Measurements from ENCODE around the gene RNF14. TPM values are rescaled to one million over a fixed set of nuclear protein-coding genes. Genes with fewer than 3 reads are reported as not detected.

Gene RNF14
- total RNA-seq, 1 experiment from 2014 or later, result 37.5 TPM

GRCh38 chr5:142025637-142026036, 56.7 kb downstream of the RNF14 start:
- Histone ChIP-seq H3K36me3 (ENCODE audit: control insufficient read depth in 1 of 2, insufficient read depth in 2 of 2, low read length in 2 of 2) (no peaks in the 10 kb centered on the region), H4K20me1 (ENCODE audit: insufficient read depth) (no peaks in the 10 kb centered on the region), H3K4me2 (ENCODE audit: low read length) (peak overlapping the region; percentile 66), H3K27me3 (ENCODE audit: insufficient read depth, low read length) (no peaks in the 10 kb centered on the region), H3K9me3 (ENCODE audit: control insufficient read depth in 1 of 2, insufficient read depth in 1 of 2, low read depth in 1 of 2, low read length in 2 of 2) (no peaks in the 10 kb centered on the region), H3K4me3 (replicated peaks in 1 of 2; ENCODE audit: low read depth in 1 of 2, low read length in 2 of 2) (peak overlapping the region; percentile 44 to 50), H3K9me2 (ENCODE audit: insufficient read depth) (no peaks in the 10 kb centered on the region), H2AFZ (ENCODE audit: low read depth, low read length, poor library complexity, severe bottlenecking) (peak overlapping the region; percentile 84), H3K4me1 (ENCODE audit: control insufficient read depth in 1 of 2, insufficient read depth in 2 of 2, low read length in 2 of 2) (peaks cover 10 to 15% of the 10 kb centered on the region in 2 experiments; a peak in 3 of 4 replicates), H3K27ac (ENCODE audit: low read depth, low read length) (no peak overlapping the region), H3K79me2 (ENCODE audit: insufficient read depth, low read length) (no peaks in the 10 kb centered on the region), H3K9ac (ENCODE audit: low read length) (peak overlapping the region; percentile 53; the same call in 1 of the 2 replicates)
- CTCF ChIA-PET, result interaction anchor here (1.0 to 2.9 kb wide), 2 partner anchors 10 to 13 kb away, joined by 6 to 10 read pairs; partner anchors contain the start of gene GNPDA1
- TF ChIP-seq ZFX (IDR thresholded peaks at IDR 0.05) (no peak), EGR1 (IDR thresholded peaks at IDR 0.05; ENCODE audit: low read depth) (no peak), ELF1 (IDR thresholded peaks at IDR 0.05; ENCODE audit: borderline replicate concordance, low read depth) (no peak), EZH2 (IDR thresholded peaks at IDR 0.05) (no peak), SP1 (IDR thresholded peaks at IDR 0.05; ENCODE audit: low read depth) (no peak), EZH2phosphoT487 (IDR thresholded peaks at IDR 0.05; ENCODE audit: borderline replicate concordance) (no peak), POLR2AphosphoS5 (IDR thresholded peaks at IDR 0.05; ENCODE audit: low read depth, low read length) (no peak), FOSL1 (IDR thresholded peaks at IDR 0.05; ENCODE audit: low read depth) (no peak), SIN3A (IDR thresholded peaks at IDR 0.05; ENCODE audit: low read depth) (no peak), TCF7L2 (IDR thresholded peaks at IDR 0.05; ENCODE audit: borderline replicate concordance, extremely low read depth, insufficient read depth, insufficient read length) (no peak), ATF3 (IDR thresholded peaks at IDR 0.05) (no peak), RAD21 (IDR thresholded peaks at IDR 0.05; ENCODE audit: low read depth) (no peak), JUND (IDR thresholded peaks at IDR 0.05) (no peak), CBX3 (IDR thresholded peaks at IDR 0.05; ENCODE audit: low read depth) (no peak), ZNF274 (IDR thresholded peaks at IDR 0.05; ENCODE audit: low read depth, low read length) (no peak)
- TF ChIP-seq, protein P1, sequence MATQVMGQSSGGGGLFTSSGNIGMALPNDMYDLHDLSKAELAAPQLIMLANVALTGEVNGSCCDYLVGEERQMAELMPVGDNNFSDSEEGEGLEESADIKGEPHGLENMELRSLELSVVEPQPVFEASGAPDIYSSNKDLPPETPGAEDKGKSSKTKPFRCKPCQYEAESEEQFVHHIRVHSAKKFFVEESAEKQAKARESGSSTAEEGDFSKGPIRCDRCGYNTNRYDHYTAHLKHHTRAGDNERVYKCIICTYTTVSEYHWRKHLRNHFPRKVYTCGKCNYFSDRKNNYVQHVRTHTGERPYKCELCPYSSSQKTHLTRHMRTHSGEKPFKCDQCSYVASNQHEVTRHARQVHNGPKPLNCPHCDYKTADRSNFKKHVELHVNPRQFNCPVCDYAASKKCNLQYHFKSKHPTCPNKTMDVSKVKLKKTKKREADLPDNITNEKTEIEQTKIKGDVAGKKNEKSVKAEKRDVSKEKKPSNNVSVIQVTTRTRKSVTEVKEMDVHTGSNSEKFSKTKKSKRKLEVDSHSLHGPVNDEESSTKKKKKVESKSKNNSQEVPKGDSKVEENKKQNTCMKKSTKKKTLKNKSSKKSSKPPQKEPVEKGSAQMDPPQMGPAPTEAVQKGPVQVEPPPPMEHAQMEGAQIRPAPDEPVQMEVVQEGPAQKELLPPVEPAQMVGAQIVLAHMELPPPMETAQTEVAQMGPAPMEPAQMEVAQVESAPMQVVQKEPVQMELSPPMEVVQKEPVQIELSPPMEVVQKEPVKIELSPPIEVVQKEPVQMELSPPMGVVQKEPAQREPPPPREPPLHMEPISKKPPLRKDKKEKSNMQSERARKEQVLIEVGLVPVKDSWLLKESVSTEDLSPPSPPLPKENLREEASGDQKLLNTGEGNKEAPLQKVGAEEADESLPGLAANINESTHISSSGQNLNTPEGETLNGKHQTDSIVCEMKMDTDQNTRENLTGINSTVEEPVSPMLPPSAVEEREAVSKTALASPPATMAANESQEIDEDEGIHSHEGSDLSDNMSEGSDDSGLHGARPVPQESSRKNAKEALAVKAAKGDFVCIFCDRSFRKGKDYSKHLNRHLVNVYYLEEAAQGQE (IDR thresholded peaks at IDR 0.05; ENCODE audit: low read depth), result no peak
- no TSS peak for BruUV-seq (replicated peaks)
- no peak for ATAC-seq
- intact Hi-C loops (cut with micrococcal nuclease), result no loop called here
- POLR2A ChIA-PET, result interaction anchor here (1.3 to 1.8 kb wide), 2 partner anchors 9 to 15 kb away, joined by 3 to 5 read pairs; no protein-coding TSS in a partner anchor
- RAD21 ChIA-PET (ENCODE audit: low non-redundant PET in 1 of 2, low total read pairs in 2 of 2, uncharacterized antibody in 2 of 2, unreplicated experiment in 2 of 2), result no interaction called here
- DNase-seq (ENCODE audit: low read depth, low spot score), result no peak

Measured in HCT116 (cell line).